WERI-Rb-1 (cell line): ENCODE data around the gene CDT1.

ENCODE experiments used
- DNase-seq: peaks from one replicate; pipeline ENCODE4 v3.0.0-alpha.2; 2020
- H3K27ac ChIP-seq: fragments of 250-450 bp; sonication (Bioruptor Pico); 2 replicates; pipeline ENCODE4 v1.5.1; 2020; ENCODE audit warnings: mild to moderate bottlenecking, moderate library complexity
- H3K27me3 ChIP-seq: fragments of 250-450 bp; sonication (Bioruptor Pico); 2 replicates; pipeline ENCODE4 v1.5.1; 2021; ENCODE audit warnings: mild to moderate bottlenecking, low read depth, moderate library complexity; ENCODE audit not compliant: insufficient read depth, severe bottlenecking
- H3K36me3 ChIP-seq: fragments of 250-450 bp; sonication (Bioruptor Pico); 2 replicates; pipeline ENCODE4 v1.5.1; 2020; ENCODE audit warnings: mild to moderate bottlenecking, moderate library complexity
- H3K4me3 ChIP-seq: 2 replicates; pipeline ENCODE4 v1.5.1; 2011; ENCODE audit warnings: low read depth, mild to moderate bottlenecking, control low read depth, low read length
- H3K9me3 ChIP-seq: fragments of 250-450 bp; sonication (Bioruptor Pico); 2 replicates; pipeline ENCODE4 v1.5.1; 2021; ENCODE audit warnings: mild to moderate bottlenecking, moderate library complexity; ENCODE audit not compliant: severe bottlenecking
- CTCF ChIP-seq: IDR thresholded peaks from 2 replicates; pipeline ENCODE4 v1.5.1; 2011; ENCODE audit warnings: low read depth, mild to moderate bottlenecking, control low read depth, inconsistent platforms, low read length

Gene CDT1

GRCh38 chr16:88838566-88838965, 35.0 kb downstream of the CDT1 start:
- H3K36me3 ChIP-seq: no peaks in the 10 kb centered on the region
- no peak overlapping the region for H3K27ac ChIP-seq
- no peaks in the 10 kb centered on the region for H3K27me3 ChIP-seq
- no peak overlapping the region for H3K4me3 ChIP-seq
- no peaks in the 10 kb centered on the region for H3K9me3 ChIP-seq
- no peak for TF ChIP-seq CTCF
- no peak for DNase-seq

- H3K27me3 ChIP-seq: no peaks in the 10 kb centered on the region
- no peaks in the 10 kb centered on the region for H3K36me3 ChIP-seq
- H3K4me3 ChIP-seq: no peak overlapping the region
- no peak overlapping the region for H3K27ac ChIP-seq
- peak; percentile 45 for DNase-seq
- TF ChIP-seq CTCF: peak; percentile 56
- no peaks in the 10 kb centered on the region for H3K9me3 ChIP-seq
These were observed 35.5 kb downstream of the CDT1 start for GRCh38 chr16:88839026-88839529.

GRCh38 chr16:88839745-88840599, 36.4 kb downstream of the CDT1 start:
- H3K27ac ChIP-seq: no peak overlapping the region
- H3K9me3 ChIP-seq: no peaks in the 10 kb centered on the region
- no peaks in the 10 kb centered on the region for H3K36me3 ChIP-seq
- H3K27me3 ChIP-seq: no peaks in the 10 kb centered on the region
- no peak for DNase-seq
- H3K4me3 ChIP-seq: no peak overlapping the region
- no peak for TF ChIP-seq CTCF

- H3K27ac ChIP-seq: no peak overlapping the region
- H3K36me3 ChIP-seq: no peaks in the 10 kb centered on the region
- DNase-seq: no peak
- H3K9me3 ChIP-seq: no peaks in the 10 kb centered on the region
- no peaks in the 10 kb centered on the region for H3K27me3 ChIP-seq
- no peak overlapping the region for H3K4me3 ChIP-seq
- no peak for TF ChIP-seq CTCF
These were observed 37.1 kb downstream of the CDT1 start for GRCh38 chr16:88840600-88841215.

- Histone ChIP-seq H3K27ac (no peak overlapping the region), H3K27me3 (no peaks in the 10 kb centered on the region), H3K4me3 (no peak overlapping the region), H3K36me3 (no peaks in the 10 kb centered on the region), H3K9me3 (no peaks in the 10 kb centered on the region)
- no peak for DNase-seq
- no peak for TF ChIP-seq CTCF
These were observed 38.1 kb downstream of the CDT1 start for GRCh38 chr16:88841521-88842307.
